Urothelium cell line (cell line): Measurements from ENCODE around the gene GAREM2.
A peak's percentile ranks its signal among the peaks of the same experiment; 100 is the strongest.
"Not testable (repeated sequence)": the region's sequence is repeated elsewhere in the genome, so short reads cannot be mapped to it uniquely, and the experiment has no call there.

Source experiments
- DNase-seq: peaks from one replicate; pipeline ENCODE4 v3.0.0; 2011; ENCODE audit warnings: low spot score, mixed read lengths
- FAIRE-seq: peaks from 2 replicates; lab custom pipeline; 2011; peaks lifted over from hg19 to GRCh38; lab: Jason Lieb, UNC

Gene GAREM2

GRCh38 chr2:26172871-26173775, at the start of gene GAREM2:
GAREM2 (plus strand) TSS chr2:26173088; CDS start chr2:26173221, 133 bp downstream.
- peak; percentile 82 for DNase-seq
- no peak for FAIRE-seq

- FAIRE-seq (no peak), DNase-seq (no peak)
These were observed 49.5 kb upstream of the GAREM2 start for GRCh38 chr2:26123426-26123825.

GRCh38 chr2:26126074-26126473, 46.8 kb upstream of the GAREM2 start:
- FAIRE-seq = no peak

GRCh38 chr2:26128176-26128575, 44.7 kb upstream of the GAREM2 start:
- no peak for FAIRE-seq
- no peak for DNase-seq

More at GRCh38 chr2:26126074-26126473, 46.8 kb upstream of the GAREM2 start:
- DNase-seq = no peak

GRCh38 chr2:26130763-26131162, 42.1 kb upstream of the GAREM2 start:
- DNase-seq (no peak), FAIRE-seq (no peak)

- DNase-seq = no peak
- no peak for FAIRE-seq
These were observed 36.4 kb upstream of the GAREM2 start for GRCh38 chr2:26136451-26136850.

GRCh38 chr2:26139269-26140183, 33.4 kb upstream of the GAREM2 start:
- DNase-seq = no peak
- no peak for FAIRE-seq

GRCh38 chr2:26141145-26141769, 31.6 kb upstream of the GAREM2 start:
- no peak for FAIRE-seq

GRCh38 chr2:26144031-26144430, 28.9 kb upstream of the GAREM2 start:
- FAIRE-seq (no peak), DNase-seq (no peak)

More at GRCh38 chr2:26141145-26141769, 31.6 kb upstream of the GAREM2 start:
- DNase-seq = no peak

GRCh38 chr2:26144953-26145680, 27.8 kb upstream of the GAREM2 start:
- FAIRE-seq = no peak
- peak; percentile 68 for DNase-seq

GRCh38 chr2:26148501-26148900, 24.4 kb upstream of the GAREM2 start:
- no peak for FAIRE-seq
- DNase-seq = no peak

GRCh38 chr2:26150243-26150642, 22.6 kb upstream of the GAREM2 start:
- DNase-seq = no peak
- FAIRE-seq = no peak

- no peak for FAIRE-seq
- no peak for DNase-seq
These were observed 15.3 kb upstream of the GAREM2 start for GRCh38 chr2:26157580-26157979.

GRCh38 chr2:26161926-26162325, 11.0 kb upstream of the GAREM2 start:
- FAIRE-seq (no peak), DNase-seq (no peak)

GRCh38 chr2:26162963-26163362, 9.9 kb upstream of the GAREM2 start:
- no peak for FAIRE-seq
- no peak for DNase-seq

- DNase-seq (peak; percentile 4), FAIRE-seq (no peak)
These were observed 8.7 kb upstream of the GAREM2 start for GRCh38 chr2:26164231-26164630.

GRCh38 chr2:26164641-26165211, 8.2 kb upstream of the GAREM2 start:
- FAIRE-seq = no peak
- no peak for DNase-seq

- DNase-seq (no peak), FAIRE-seq (no peak)
These were observed 7.5 kb upstream of the GAREM2 start for GRCh38 chr2:26165403-26165802.

GRCh38 chr2:26166541-26166940, 6.3 kb upstream of the GAREM2 start:
- not testable (repeated sequence) for FAIRE-seq, DNase-seq

GRCh38 chr2:26168785-26169184, 4.1 kb upstream of the GAREM2 start:
- FAIRE-seq = no peak

More at GRCh38 chr2:26168785-26169184, 4.1 kb upstream of the GAREM2 start:
- DNase-seq = no peak
